HG02763 (cell line): ENCODE results near the gene ABCA4.

Experiments
- ATAC-seq: cut with Tn5 transposase; IDR thresholded peaks from one replicate; pipeline ENCODE4 v1.9.1; 2021; ENCODE audit warnings: mild to moderate bottlenecking, moderate library complexity; ENCODE audit not compliant: unreplicated experiment

ABCA4 gene

DNA sequence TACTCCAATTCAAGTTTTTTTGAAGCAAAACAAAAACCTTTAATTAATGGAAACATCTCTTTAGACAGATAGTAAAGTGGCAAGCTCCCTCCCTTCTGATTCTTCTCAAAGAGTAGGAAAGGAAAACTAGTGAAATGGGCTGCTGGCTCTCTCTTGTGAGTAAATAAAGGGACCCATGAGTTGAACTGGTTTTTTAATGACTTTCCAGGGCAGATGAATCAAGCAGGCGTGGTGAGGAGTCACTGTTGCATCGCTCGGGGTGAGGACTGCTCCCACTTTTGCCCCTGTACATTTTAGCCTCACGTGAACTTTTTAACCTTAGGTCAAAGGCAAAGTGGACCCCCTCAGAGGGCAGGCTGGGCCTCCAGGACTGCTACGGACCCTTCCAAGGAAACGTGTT is 64.8 kb downstream of the ABCA4 start:
- ATAC-seq, result no peak

DNA sequence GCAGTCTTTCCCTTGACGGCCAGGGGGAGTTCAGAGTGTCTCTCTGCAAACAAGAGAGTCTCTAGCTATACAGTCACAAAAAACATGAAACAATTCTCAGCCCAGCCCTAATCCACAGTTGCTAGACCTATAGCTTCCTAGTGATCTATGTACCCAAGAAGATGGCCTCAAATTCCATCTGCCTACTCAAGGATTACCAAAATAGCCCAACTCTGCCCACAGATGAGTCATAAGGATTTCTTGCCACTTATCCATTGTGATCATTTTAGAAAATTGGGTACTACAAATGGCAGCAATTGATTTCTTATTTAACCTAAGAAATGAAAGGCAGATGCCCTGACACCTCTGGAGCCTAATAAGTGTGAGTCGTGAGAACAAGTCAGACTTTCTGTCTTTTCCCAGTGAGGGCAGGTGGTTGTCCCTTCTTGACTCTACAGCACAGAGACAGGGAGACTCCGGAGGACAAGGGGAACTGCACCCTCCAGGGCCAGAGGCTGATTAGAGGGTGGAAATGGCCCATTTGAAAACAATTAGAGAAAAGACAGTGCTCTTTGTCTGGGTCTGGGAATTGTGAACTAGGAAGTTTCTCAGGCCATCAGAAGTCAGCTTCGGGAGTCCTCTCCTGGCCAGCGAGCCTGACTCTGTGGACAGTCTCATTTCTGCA is 65.4 kb downstream of the ABCA4 start:
- no peak for ATAC-seq

DNA sequence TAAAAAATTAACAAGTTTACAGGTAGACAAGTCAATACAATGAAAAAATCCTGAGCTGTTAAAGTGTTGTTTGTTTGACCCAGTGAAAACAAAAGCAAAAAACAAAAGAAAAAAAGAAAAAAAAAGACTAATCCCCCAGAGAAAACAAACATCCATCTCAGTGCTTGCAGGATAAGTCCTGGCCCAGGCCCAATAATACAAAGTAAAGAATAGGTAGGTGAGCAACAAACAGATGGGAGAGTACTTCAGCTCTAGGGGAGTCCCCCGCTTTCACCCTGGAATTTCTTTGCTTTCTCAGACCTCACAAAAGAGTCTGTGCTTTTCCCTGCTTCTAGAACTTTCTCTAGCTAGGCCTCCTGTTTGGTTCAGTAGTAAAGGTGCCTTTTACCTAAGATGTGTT is 70.3 kb downstream of the ABCA4 start:
- no peak for ATAC-seq

DNA sequence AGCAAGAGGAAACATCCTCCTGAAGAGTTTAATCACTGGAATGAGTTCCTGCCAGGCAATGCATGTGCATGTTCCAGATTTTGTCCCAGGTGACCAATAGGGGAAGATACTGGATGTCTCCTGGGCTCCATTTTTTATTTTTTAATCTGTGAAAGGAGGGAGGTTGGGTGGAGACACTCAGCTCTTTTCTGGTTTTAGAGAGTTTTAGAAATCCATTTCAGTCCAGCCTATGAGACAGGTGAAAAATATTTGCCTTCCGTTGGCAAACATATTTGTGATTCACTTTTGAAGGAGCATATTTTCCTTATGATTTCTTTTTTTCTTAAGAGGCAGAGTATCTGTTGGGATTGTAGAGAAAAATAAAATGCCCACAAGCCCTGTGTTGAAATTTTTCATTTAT is 70.7 kb downstream of the ABCA4 start:
- ATAC-seq, result no peak

DNA sequence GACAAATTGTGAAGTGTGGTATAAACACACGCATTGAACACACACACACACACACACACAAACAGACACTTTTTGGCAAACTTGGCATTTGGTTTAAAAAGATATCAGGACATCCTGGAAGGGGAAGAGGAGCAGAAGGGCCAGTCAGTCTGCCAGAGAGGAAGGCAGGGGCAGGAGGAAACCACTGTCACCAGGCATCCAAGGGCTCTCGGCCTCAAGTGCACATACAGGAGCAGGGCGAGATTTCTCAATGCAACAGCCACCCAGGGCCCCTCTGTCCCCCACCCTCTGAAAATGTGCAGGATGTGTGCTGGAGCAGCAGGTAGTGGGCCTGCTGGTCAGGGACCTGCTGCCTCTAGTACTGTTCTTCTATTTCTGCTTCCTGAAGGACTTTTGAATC is 71.2 kb downstream of the ABCA4 start:
- ATAC-seq, result no peak

DNA sequence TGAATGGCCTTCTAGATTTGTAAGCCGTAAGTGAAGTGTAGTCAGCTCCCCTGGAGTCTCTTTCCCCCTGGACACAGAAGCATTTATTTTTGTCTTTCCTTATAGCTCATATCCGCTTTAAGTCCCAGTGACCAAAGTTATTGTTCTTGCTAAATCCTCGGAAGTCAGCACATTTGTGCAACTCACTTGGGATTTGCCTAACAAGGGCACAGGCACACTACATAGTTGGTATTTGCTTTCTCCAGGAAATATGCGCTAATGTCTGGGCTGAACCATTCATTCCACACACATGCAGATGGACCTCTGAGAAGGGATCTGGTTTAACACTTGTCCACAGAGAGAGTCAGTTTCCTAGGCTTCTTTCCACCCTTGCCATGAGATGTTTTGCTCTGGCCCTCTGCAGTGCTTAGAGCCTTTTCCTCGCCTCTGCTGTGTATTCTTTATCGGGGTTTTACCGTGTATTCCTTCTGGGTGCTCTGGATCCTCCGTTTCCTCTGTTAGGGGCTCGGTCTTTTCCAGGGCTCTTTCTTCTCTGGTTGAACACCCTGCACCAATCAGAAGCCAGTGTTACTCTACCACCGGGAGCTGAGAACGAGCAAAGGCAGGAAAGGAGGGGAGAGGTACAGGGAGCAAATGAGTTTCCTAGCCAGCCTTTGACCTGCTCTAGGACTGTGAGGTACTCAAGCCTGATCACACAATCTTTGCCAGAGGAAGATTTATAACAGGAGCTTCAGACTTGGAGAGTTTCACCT is 72.4 kb downstream of the ABCA4 start:
- no peak for ATAC-seq

DNA sequence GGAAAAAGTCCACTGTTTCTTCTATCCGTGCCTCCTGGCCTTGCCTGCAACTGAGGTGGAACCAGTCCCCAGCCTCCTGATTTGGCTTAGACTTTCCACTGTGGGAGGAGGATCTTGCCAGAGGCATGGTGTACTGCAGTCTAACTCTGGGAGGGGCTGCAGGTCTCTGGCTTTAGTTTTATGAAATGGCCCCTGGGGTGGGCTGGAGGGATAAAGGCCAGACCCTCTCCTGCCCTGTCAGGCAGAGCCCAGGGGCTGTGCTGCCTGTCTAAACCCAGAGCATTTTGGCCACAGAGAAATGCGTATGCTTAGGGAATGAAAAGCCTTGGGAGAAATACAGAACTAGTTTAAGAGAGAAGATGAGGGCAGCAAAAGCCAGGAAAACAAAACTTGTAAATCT is 73.0 kb downstream of the ABCA4 start:
- no peak for ATAC-seq

DNA sequence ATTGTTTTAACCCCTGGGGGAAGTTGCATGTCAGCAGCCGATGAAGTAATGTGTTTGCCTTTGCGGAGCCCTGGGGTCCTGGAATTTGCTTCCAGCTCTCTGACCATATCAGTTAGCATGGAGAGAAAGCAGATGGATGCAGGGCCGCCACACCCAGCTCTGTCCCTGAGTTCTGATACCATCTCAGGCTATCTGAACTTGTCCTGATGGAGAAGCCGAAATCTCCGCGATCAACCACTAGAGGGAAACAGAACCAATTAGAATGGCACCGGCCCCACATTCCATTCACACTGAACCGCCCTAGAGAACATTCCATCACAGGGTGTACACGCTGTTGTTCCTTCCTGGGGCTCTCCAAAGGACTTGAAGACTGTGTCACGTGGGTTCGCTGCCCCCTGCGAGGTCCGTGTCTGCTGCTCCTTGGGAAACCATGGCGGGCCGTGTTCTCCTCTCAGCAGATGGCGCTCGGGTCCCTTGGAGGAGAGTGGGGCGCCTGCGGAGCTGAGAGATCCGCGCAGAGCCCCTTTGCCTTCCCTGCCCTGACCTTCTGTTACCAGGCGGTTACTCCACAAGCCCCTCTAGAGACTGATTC is 75.4 kb downstream of the ABCA4 start:
- ATAC-seq, result no peak

DNA sequence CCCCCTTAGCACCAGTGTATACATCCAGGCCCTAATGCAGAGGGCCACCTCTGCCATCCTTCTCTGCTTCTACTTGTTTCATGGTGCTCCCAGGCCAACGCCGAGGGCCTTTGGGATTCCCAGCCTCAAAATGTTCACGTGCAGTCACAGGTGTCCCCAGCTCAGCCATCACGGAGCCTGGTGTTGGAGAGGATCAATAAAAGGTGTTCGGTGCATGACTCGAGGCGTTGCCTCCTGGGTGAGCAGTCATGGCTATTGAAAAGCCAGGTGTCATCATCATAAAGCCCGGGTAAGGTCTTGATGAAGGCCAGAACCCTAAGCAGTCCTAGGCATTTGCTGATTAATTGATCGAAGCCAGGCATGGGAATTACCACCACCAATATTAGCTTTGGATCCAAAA is 76.1 kb downstream of the ABCA4 start:
- no peak for ATAC-seq

DNA sequence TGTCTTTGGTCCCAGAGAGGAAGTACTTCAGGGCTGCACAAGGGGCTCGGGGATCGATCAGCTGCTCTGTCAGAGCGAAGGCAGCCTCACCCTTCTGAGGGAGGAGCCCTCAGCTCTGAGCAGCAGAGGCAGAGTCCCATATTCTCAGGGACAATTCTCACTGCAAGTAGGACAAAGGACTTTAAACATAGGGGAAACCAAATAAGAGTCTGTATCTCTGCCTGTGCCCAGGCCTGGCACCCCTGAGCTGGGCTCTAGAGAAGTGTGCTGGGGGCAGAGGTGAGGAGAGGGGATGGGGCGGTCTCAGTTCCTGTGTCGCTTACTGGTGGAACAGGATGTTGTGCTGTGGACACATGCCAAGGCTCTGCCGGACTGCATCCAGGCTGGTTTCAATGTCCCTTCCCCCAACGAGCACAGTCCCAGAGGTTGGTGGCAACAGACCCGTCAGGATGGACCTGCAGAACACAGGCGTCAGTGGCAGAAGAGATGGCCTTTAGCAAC is 76.6 kb downstream of the ABCA4 start:
- ATAC-seq, result no peak

DNA sequence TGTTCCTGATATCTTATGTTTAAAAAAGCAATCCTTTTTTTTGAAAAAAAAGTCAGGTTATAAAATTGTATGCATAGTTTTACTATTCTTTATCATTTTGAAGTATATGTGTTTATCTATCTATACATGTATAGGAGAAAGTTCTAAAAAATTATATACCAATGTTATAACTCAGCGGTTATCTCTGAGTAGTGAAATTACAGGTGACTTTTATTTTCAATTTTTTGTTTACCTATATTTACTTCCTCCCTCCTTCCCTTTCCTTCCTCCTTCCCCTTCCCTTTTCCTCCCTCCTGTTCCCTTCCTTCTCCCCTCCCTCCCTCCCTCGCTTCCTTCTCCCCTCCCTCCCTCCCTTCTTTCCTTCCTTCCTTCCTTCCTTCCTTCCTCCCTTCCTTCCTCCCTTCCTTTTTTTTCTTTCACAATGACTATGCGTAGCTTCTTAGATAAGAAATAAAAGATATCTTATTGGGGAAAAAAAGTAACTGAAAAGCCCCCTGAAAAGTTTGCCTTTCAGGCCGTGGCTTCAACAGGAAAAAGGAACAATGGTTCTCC is 77.1 kb downstream of the ABCA4 start:
- ATAC-seq, result no peak

DNA sequence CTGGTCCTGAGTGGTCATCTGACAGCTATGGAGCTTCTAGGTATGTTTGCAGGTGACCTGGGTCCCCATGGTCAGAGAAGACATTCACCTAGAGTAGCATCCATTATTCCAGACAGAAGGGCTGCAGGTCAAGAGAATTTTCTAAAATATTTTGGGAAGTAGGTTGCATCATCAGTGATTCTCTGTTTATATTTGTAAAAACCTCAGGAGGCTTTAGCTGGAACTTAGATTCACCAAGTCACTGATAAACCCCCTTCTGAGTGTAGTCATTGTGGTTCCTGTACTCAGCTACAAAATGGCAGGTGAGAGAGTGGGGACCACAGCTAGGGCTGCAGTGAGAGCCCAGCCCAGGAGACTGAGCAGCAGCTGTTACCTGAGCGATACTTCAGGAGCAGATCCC is 78.6 kb downstream of the ABCA4 start:
- ATAC-seq, result no peak

DNA sequence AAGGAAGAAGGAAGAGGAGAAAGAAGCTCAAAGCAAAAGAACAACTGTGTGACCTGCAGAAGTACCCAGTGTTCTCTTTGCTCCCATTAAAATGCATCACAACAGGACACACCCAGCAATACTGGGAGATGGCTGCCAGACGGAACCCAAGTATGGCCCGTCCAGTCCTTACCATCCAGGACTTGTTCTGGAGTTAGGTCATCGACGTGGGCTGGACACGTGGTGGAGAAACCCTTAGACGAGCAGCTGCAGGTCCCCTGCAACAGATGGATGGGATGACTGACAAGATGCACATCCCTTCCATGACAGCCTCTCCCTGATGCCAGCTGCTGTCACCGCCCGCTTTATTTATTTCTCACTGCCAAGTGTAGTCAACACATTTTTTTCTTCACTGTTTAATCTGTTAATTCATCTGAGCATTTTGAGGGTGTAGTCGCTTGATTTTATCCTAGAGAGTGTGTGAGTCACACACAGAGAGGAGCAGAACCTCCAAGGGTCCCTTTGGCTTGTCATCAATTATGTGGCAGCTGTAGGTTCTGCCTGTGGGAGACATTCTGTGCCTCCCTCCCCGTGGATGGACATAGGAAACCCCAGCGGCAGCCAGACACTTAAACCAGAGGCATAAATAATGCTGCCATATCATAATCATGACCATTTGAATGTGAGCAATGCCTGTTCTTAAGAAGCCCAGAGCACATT is 80.9 kb downstream of the ABCA4 start:
- ATAC-seq, result no peak

DNA sequence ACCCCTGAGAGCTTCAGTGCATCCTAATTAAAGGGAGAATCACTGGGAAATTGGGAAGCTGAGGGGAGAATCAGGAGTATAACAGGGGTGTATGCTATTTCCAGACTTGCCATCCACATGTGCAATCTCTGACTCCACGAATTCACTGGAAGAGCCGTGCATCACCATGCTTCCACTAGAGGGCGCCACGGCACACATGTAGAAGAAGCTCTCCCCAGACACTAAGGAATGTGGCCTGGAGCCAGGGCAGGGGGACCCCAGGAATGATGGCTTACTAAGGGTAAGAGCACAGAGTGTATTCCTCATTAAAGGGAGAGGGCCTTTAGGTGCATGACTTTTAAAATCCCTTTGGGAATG is 81.5 kb downstream of the ABCA4 start:
- no peak for ATAC-seq

DNA sequence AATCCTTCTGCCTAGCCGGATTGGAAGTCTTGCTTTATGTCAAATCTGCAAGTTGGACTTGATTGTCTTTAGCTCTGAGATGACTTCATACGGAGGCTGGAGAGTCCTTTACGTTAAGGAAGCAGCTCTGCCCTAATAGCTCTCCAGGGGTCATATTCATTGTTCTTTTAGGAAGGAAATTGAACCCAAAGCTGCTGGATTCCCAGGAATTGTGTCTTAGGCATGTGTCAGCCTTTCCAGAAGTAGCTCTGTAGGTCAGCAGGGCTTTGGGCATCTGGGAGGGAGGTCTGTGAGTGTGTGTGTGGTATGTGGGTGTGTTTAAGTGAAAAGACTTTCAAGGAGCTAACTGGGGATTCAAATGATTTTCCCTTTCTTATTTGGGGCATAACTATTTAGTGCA is 82.4 kb downstream of the ABCA4 start:
- ATAC-seq, result no peak

DNA sequence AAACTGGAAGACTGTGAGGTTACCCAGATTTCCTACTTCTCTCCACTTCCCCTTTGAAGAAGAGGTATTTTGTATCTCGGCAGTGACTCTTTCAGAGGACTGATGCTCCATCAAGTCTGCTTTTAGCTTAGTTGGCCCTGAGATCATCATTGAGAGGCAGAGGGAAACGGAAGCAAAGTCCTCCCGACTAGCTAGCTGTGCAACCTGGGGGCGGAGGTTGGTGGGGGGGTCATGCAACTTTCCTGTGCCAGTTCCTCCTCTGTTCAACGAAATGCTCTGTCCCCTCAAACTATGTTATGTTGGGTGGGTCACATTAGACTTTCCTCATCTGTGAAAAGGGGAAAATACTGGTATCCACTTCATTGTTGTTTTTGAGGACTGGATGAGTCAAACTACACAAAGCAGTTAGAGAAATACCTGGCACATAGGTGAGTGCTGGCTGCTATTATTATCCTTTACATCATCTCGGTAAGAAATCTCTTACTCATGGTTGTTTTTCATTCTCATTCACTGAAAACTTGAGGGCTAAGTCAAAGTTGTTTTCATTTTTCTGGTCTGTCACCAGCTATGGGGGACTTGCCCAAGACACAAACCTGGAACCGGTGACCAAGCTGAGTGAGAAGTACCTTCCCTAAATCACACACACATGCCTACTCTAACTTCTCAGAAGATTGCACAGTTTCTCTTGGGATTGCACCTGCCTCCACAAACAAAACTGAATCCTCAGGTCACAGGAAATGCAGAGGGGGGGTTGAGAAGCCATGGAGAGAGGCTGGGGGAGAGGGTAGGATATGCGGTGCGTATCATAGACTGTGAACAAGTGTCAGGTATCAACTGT is 83.3 kb downstream of the ABCA4 start:
- no peak for ATAC-seq

DNA sequence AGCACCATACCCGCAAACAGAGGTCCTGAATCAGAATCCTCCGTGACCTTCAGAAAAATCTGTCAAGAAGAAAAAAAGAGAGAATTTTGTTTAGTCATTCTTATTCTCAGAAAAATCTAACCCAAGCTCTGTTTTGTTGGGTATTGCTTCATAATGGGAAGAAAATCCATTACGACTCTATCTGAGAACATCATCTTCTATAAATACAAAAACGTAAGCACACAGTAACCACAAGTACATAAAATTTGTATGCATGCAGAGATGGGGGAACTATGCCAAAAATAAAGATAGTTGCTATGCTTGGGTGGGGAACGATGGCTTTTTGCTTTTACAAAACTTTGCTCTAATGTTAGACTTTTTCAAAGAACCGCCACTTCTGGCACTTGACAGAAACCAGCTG is 84.2 kb downstream of the ABCA4 start:
- ATAC-seq, result no peak

DNA sequence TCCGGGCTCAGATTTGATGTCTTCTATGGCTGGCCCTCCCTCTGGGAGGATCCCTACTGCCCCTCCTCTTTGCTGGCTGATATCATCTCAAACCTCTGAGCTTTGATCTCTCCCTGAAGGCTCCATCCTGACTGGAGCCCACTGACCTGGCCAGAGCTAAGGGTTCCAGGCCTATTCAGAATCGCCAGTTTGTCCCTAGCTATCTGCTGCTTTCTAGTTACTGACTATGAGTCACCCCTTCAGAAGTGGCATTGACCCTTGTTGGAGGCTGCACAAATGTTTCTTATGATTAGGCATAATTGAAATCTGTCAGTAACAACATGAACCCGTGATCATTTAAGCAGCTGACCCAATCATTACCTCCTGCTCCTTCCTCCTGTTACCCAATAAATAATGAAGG is 87.1 kb downstream of the ABCA4 start:
- ATAC-seq, result no peak

DNA sequence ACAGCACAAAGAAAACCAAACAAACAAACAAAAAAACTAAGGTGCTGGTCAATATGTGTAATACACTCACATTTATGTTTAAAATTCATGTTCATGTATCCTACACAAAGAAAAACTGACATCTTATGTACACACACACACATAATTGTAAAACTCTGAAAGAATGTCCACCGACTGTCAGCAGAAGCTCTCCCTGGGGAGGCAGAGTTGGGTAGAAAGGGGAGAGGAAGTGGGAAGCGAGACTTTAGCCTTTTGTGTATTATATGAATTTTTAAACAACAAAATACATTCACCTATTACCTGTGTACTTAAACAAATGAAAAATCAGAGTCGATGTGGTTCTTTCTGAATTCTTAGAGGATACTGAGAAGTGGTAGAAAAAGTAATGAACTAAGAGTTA is 88.3 kb downstream of the ABCA4 start:
- no peak for ATAC-seq

DNA sequence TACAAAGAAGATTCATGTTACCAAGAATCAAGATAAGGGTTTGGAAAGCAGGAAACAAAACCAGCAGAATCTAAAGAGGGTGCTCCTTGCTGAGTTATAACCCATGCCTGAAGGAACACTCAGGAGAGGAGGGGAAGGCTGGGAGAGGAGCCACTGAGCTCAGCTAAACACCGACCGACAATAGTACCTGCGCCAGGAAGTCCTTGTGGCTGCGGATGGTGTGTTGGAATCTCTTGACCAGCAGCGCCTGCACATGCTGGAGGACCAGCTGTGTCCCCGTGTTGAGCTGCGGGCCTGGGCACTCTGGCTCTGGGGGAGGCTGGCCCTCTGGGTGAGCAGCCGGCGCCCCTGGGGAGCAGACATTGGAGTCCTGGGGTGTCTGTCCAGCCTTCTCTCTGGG is 89.4 kb downstream of the ABCA4 start:
- ATAC-seq, result no peak

DNA sequence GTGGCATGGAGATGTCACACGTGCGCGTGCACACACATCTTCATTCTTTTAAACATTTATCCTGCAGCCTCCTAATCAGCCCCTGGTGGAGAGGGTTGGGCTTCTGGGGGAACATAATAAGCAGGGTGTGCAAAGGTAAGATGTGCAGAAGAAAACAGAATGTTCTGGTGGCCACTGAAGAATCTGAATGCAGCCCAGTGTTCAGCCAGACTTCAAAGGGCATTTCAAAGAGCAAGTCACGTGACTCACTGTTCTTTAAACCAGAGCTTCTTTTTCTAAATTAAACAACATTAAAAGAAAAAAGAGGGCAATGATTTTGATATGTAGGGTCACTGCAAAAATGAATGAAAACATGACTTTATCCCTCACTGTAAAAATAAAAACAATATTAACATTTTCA is 89.8 kb downstream of the ABCA4 start:
- no peak for ATAC-seq
